ENCODE data around the gene CSNK2B.

The CSNK2B gene

GRCh38 chr6:31665501-31666336, at the start of gene CSNK2B:
CSNK2B (plus strand) TSS chr6:31666080; CDS start chr6:31666832, 752 bp downstream.
- DNase-seq (ENCODE audit: low read depth in 3 of 3), result peak; percentile 95 to 98 (median 96)

GRCh38 chr6:31617010-31617409, 48.9 kb upstream of the CSNK2B start:
- no peak for DNase-seq (ENCODE audit: low read depth in 3 of 3)

GRCh38 chr6:31619805-31620585, 45.9 kb upstream of the CSNK2B start:
- peak; percentile 93 to 98 (median 95) for DNase-seq (ENCODE audit: low read depth in 3 of 3)

- peak; percentile 68 to 96 (median 69) for DNase-seq (ENCODE audit: low read depth in 3 of 3)
These were observed 45.1 kb upstream of the CSNK2B start, which contains the start of gene PRRC2A for GRCh38 chr6:31620586-31621319. PRRC2A (plus strand) TSS chr6:31620715; CDS start chr6:31622790, 2,075 bp downstream.

GRCh38 chr6:31621320-31621939, 44.5 kb upstream of the CSNK2B start:
- DNase-seq (ENCODE audit: low read depth in 3 of 3), result no peak

- no peak for DNase-seq (ENCODE audit: low read depth in 3 of 3)
These were observed 43.9 kb upstream of the CSNK2B start for GRCh38 chr6:31621991-31622390.

GRCh38 chr6:31622684-31623091, 43.2 kb upstream of the CSNK2B start:
- no peak for DNase-seq (ENCODE audit: low read depth in 3 of 3)

GRCh38 chr6:31624070-31624469, 41.8 kb upstream of the CSNK2B start:
- no peak for DNase-seq (ENCODE audit: low read depth in 3 of 3)

- DNase-seq (ENCODE audit: low read depth in 3 of 3), result no peak
These were observed 38.9 kb upstream of the CSNK2B start for GRCh38 chr6:31626952-31627351.

GRCh38 chr6:31627690-31628287, 38.1 kb upstream of the CSNK2B start:
- no peak for DNase-seq (ENCODE audit: low read depth in 3 of 3)

GRCh38 chr6:31629014-31629413, 36.9 kb upstream of the CSNK2B start:
- DNase-seq (ENCODE audit: low read depth in 3 of 3), result no peak

- DNase-seq (ENCODE audit: low read depth in 3 of 3), result no peak
These were observed 35.5 kb upstream of the CSNK2B start for GRCh38 chr6:31630177-31630934.

GRCh38 chr6:31631209-31631608, 34.7 kb upstream of the CSNK2B start:
- DNase-seq (ENCODE audit: low read depth in 3 of 3), result no peak

- no peak for DNase-seq (ENCODE audit: low read depth in 3 of 3)
These were observed 34.1 kb upstream of the CSNK2B start for GRCh38 chr6:31631681-31632278.

- DNase-seq (ENCODE audit: low read depth in 3 of 3), result no peak
These were observed 33.5 kb upstream of the CSNK2B start for GRCh38 chr6:31632279-31632946.

GRCh38 chr6:31633447-31633846, 32.4 kb upstream of the CSNK2B start:
- DNase-seq (ENCODE audit: low read depth in 3 of 3), result no peak

- no peak for DNase-seq (ENCODE audit: low read depth in 3 of 3)
These were observed 31.7 kb upstream of the CSNK2B start for GRCh38 chr6:31634131-31634530.

- no peak for DNase-seq (ENCODE audit: low read depth in 3 of 3)
These were observed 30.8 kb upstream of the CSNK2B start for GRCh38 chr6:31634969-31635575.
